ENCODE results near the gene TNRC6C. TPM values are rescaled to one million over a fixed set of nuclear protein-coding genes. Genes with fewer than 3 reads are reported as not detected.
A peak's percentile ranks its signal among the peaks of the same experiment; 100 is the strongest.
"Not testable (repeated sequence)": the region's sequence is repeated elsewhere in the genome, so short reads cannot be mapped to it uniquely, and the experiment has no call there.

TNRC6C gene
- total RNA-seq, 2 donors from 2014 or later: 64.4 to 64.5 TPM

DNA sequence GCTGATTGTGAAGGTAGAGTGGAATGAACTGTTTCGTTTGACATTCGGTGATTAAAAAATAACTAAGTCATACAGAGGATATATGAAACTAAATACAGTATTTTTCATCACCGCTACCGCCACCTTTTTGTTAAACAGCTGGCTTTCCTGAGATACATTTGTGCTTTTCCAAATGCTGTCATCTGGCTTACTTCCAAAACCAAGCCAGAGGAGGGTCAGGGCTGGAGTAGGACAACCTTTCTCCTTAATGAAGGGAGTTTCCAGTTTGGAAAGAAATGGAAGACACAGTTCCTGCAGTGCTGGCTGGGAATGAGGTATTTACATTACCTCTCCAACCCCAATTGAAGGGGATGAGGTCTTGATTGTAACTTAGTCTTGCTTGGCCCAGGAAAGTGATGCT, 3.2 kb downstream of the TNRC6C start:
- Mint-ChIP-seq H3K27me3 (no peaks in the 10 kb centered on the region), H3K4me3 (peak overlapping the region; percentile 50), H3K27ac (no peak overlapping the region), H3K4me1 (peaks cover 69% of the 10 kb centered on the region), H3K36me3 (ENCODE audit: low read depth) (peaks cover 3% of the 10 kb centered on the region)
- ATAC-seq: no peak
- H3K9me3 ChIP-seq (ENCODE audit: control insufficient read depth, low read length, poor library complexity, severe bottlenecking): no peaks in the 10 kb centered on the region
- no peak for DNase-seq

DNA sequence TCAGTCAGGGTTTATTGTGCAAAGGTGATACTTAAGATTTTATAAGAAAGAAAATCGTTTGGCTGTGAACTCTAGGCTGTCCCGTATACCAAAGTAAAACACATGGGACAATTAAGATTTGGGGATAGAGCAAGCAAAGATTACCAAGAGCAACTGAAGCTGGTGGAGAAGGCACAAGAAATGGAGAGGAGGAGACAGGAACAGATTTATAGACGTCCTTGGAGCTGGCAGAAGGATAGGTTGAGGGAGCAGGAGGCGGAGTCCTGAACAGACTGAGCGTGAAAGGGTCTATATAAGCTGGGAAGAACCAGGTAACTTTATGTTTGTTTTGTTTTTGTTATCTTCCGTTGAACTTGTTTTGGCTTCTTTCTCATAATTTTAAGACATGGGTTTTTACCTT, 3.8 kb downstream of the TNRC6C start:
- Mint-ChIP-seq H3K4me3 (peak overlapping the region; percentile 19), H3K27me3 (no peaks in the 10 kb centered on the region), H3K27ac (peak overlapping the region; percentile 14), H3K36me3 (ENCODE audit: low read depth) (peaks cover 3% of the 10 kb centered on the region), H3K4me1 (peaks cover 65% of the 10 kb centered on the region)
- H3K9me3 ChIP-seq (ENCODE audit: control insufficient read depth, low read length, poor library complexity, severe bottlenecking): no peaks in the 10 kb centered on the region
- no peak for DNase-seq
- no peak for ATAC-seq

GRCh38 chr17:77963441-77963840, 4.9 kb downstream of the TNRC6C start:
- no peaks in the 10 kb centered on the region for H3K9me3 ChIP-seq (ENCODE audit: control insufficient read depth, low read length, poor library complexity, severe bottlenecking)
- no peaks in the 10 kb centered on the region for H3K27me3 Mint-ChIP-seq
- ATAC-seq (peak; percentile 64), DNase-seq (peak in 1 of 3 donors; percentile 24)
- H3K4me3 Mint-ChIP-seq: peak overlapping the region; percentile 59
- peaks cover 62% of the 10 kb centered on the region for H3K4me1 Mint-ChIP-seq
- no peaks in the 10 kb centered on the region for H3K36me3 Mint-ChIP-seq (ENCODE audit: low read depth)
- H3K27ac Mint-ChIP-seq: no peak overlapping the region

DNA sequence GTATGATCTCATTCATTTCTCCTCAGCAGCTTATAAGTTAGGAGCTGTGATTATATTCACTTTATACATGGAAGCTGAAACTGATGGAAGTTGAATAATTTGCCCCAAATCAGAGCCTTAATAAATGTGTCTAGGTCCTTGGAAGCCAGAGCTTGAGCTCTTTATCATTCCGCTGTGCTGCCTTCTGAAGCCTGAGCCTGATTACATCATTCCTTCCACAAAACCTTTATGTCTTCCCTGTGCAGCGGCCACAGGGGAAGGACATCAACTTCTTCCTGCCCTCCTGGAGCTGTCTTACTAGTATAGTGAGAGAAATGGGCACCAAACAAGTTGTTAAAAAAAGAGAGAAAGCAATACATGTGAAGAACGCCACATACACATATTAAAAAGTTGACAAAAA, 6.8 kb downstream of the TNRC6C start:
- no peak for DNase-seq
- H3K9me3 ChIP-seq (ENCODE audit: control insufficient read depth, low read length, poor library complexity, severe bottlenecking): no peaks in the 10 kb centered on the region
- H3K27ac Mint-ChIP-seq: no peak overlapping the region
- H3K36me3 Mint-ChIP-seq (ENCODE audit: low read depth): no peaks in the 10 kb centered on the region
- peaks cover 59% of the 10 kb centered on the region for H3K4me1 Mint-ChIP-seq
- ATAC-seq: no peak
- no peaks in the 10 kb centered on the region for H3K27me3 Mint-ChIP-seq
- peak overlapping the region; percentile 12 for H3K4me3 Mint-ChIP-seq

- Mint-ChIP-seq H3K4me3 (peak overlapping the region; percentile 61), H3K27ac (no peak overlapping the region), H3K27me3 (no peaks in the 10 kb centered on the region), H3K4me1 (peaks cover 62% of the 10 kb centered on the region), H3K36me3 (ENCODE audit: low read depth) (peaks cover 2% of the 10 kb centered on the region)
- no peak for ATAC-seq
- no peaks in the 10 kb centered on the region for H3K9me3 ChIP-seq (ENCODE audit: control insufficient read depth, low read length, poor library complexity, severe bottlenecking)
- no peak for DNase-seq
Measured at GRCh38 chr17:77966476-77966875, 8.0 kb downstream of the TNRC6C start.

DNA sequence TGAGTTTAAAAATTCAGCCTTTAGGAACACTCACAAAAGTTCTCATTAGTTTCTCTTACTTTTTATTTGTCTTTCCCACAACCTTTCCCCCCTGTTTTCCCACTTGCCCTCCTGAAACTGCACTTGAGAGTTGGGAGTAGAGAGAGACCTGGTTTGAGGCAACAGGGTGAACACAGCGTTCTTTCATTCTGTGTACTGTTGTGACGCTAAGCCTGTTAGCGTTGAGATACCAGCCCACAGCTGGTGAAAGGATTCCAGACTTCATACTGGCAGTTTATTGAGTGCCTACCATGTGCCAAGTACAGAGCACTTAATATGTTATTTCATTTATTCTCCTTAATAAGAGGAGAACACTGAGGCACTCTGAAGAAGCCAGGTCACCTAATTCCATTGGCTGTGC, 10.3 kb downstream of the TNRC6C start:
- Mint-ChIP-seq H3K27me3 (no peaks in the 10 kb centered on the region), H3K36me3 (ENCODE audit: low read depth) (peaks cover 5% of the 10 kb centered on the region), H3K4me1 (peaks cover 55% of the 10 kb centered on the region), H3K27ac (no peak overlapping the region), H3K4me3 (peak overlapping the region; percentile 45)
- no peak for ATAC-seq
- no peaks in the 10 kb centered on the region for H3K9me3 ChIP-seq (ENCODE audit: control insufficient read depth, low read length, poor library complexity, severe bottlenecking)
- no peak for DNase-seq

DNA sequence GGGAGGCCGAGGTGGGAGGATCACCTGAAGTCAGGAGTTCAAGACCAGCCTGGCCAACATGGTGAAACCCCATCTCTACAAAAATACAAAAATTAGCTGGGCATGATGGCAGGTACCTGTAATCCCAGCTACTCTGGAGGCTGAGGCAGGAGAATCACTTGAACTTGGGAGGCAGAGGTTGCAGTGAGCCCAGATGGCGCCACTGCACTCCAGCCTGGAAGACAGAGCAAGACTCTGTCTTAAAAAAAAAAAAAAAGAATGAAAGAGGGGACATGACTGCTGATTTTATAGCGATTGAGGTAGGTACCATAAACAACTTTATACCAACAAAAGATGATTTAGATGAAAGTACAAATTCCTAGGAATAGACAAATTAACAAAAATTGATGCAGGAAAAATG, 13.8 kb downstream of the TNRC6C start:
- H3K27ac Mint-ChIP-seq; H3K36me3 Mint-ChIP-seq (ENCODE audit: low read depth); H3K27me3 Mint-ChIP-seq; ATAC-seq; DNase-seq; H3K9me3 ChIP-seq (ENCODE audit: control insufficient read depth, low read length, poor library complexity, severe bottlenecking); H3K4me3 Mint-ChIP-seq: not testable (repeated sequence)
- H3K4me1 Mint-ChIP-seq: peaks cover 41% of the 10 kb centered on the region

DNA sequence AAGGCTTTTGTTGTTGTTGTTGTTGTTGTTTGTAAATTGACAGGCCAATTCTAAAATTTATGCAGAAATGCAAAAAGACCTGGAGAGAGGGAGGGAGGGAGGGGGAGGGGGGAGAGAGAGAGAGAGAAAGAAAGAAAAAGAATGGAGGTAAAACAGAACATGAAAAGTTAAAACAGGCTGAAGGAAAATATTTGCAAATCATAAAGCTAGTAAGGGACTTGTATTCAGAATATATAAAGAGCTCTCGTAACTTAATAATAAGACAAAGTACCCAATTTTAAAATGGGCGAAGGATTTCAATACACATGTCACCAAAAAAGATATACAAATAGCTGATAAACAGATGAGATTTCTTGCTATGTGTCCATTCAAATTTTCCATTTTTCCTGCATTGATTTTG, 15.4 kb downstream of the TNRC6C start:
- no peak for DNase-seq
- no peaks in the 10 kb centered on the region for H3K9me3 ChIP-seq (ENCODE audit: control insufficient read depth, low read length, poor library complexity, severe bottlenecking)
- Mint-ChIP-seq H3K4me1 (peaks cover 37% of the 10 kb centered on the region), H3K27ac (no peak overlapping the region), H3K27me3 (no peaks in the 10 kb centered on the region), H3K4me3 (no peak overlapping the region), H3K36me3 (ENCODE audit: low read depth) (peaks cover 5% of the 10 kb centered on the region)
- ATAC-seq: no peak

DNA sequence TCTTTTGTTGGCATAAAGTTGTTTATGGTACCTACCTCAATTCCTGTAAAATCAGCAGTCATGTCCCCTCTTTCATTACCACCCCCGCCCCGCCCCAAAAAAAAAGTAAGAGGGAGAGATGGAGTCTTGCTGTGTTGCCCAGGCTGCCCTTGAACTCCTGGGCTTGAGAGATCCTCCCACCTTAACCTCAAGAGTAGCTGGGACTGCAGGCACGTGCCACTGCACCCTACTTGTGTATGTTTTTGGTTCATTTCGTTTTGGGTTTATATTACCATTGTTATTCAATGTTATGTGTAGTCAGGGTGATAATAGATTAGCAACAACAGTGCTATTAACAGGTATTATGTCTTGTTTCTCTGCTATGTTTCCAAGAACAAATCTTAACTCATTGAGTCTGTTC, 15.9 kb downstream of the TNRC6C start:
- Mint-ChIP-seq H3K36me3 (ENCODE audit: low read depth) (peaks cover 5% of the 10 kb centered on the region), H3K27me3 (no peaks in the 10 kb centered on the region), H3K4me3 (peak overlapping the region; percentile 36), H3K27ac (no peak overlapping the region), H3K4me1 (peaks cover 37% of the 10 kb centered on the region)
- no peaks in the 10 kb centered on the region for H3K9me3 ChIP-seq (ENCODE audit: control insufficient read depth, low read length, poor library complexity, severe bottlenecking)
- ATAC-seq: peak; percentile 36
- DNase-seq: no peak

- not testable (repeated sequence) for H3K9me3 ChIP-seq (ENCODE audit: control insufficient read depth, low read length, poor library complexity, severe bottlenecking); H3K4me3 Mint-ChIP-seq; ATAC-seq; H3K36me3 Mint-ChIP-seq (ENCODE audit: low read depth); DNase-seq; H3K27me3 Mint-ChIP-seq
- peaks cover 32% of the 10 kb centered on the region for H3K4me1 Mint-ChIP-seq
- H3K27ac Mint-ChIP-seq: peak overlapping the region; percentile 22
Measured at GRCh38 chr17:77982430-77982829, 23.9 kb downstream of the TNRC6C start.

DNA sequence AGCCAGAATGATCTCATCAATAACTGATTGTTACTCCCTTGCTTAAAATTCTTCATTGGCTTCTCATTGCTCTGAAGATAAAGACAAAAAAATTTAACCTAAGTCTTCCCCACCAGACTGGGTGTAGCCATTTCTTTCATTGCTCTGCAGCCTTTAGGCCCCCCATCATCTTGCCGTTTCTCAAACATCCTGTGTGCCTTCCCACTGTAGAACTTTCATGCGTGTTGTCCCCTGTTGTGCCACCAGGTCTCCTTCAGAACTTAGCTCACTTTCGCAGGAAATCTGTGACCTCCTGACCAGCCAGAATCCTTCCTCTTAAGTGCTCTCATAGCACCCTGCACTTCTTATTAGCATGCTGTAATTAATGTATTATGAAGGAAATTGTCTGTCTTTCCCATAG, 31.8 kb downstream of the TNRC6C start:
- ATAC-seq: no peak
- H3K4me1 Mint-ChIP-seq: peaks cover 42% of the 10 kb centered on the region
- no peaks in the 10 kb centered on the region for H3K36me3 Mint-ChIP-seq (ENCODE audit: low read depth)
- no peak overlapping the region for H3K4me3 Mint-ChIP-seq
- H3K27me3 Mint-ChIP-seq: no peaks in the 10 kb centered on the region
- peak overlapping the region; percentile 1 for H3K27ac Mint-ChIP-seq
- no peaks in the 10 kb centered on the region for H3K9me3 ChIP-seq (ENCODE audit: control insufficient read depth, low read length, poor library complexity, severe bottlenecking)
- DNase-seq: no peak

DNA sequence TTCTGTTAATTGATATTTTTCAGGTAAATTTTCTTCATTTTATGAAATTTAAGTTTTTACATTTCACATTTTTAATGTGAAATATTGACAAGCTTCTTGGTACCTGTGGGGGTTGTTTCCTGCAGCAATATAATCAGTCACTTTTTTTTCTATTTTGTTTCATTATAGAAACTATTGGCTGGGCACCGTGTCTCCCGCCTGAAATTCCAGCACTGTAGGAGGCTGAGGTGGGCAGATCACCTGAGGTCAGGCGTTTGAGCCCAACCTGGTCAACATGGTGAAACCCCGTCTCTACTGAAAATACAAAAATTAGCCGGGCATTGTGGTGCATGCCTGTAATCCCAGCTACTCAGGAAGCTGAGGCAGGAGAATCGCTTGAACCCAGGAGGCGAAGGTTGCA, 35.2 kb downstream of the TNRC6C start:
- H3K4me3 Mint-ChIP-seq; ATAC-seq; H3K36me3 Mint-ChIP-seq (ENCODE audit: low read depth); H3K27me3 Mint-ChIP-seq; H3K9me3 ChIP-seq (ENCODE audit: control insufficient read depth, low read length, poor library complexity, severe bottlenecking); DNase-seq; H3K27ac Mint-ChIP-seq: not testable (repeated sequence)
- peaks cover 49% of the 10 kb centered on the region for H3K4me1 Mint-ChIP-seq

GRCh38 chr17:77995146-77995852, 36.8 kb downstream of the TNRC6C start:
- H3K27me3 Mint-ChIP-seq: no peaks in the 10 kb centered on the region
- H3K4me1 Mint-ChIP-seq: peaks cover 48% of the 10 kb centered on the region
- H3K27ac Mint-ChIP-seq: peak overlapping the region; percentile 83
- no peaks in the 10 kb centered on the region for H3K36me3 Mint-ChIP-seq (ENCODE audit: low read depth)
- DNase-seq: no peak
- H3K9me3 ChIP-seq (ENCODE audit: control insufficient read depth, low read length, poor library complexity, severe bottlenecking): no peaks in the 10 kb centered on the region
- no peak overlapping the region for H3K4me3 Mint-ChIP-seq
- peak; percentile 58 for ATAC-seq

DNA sequence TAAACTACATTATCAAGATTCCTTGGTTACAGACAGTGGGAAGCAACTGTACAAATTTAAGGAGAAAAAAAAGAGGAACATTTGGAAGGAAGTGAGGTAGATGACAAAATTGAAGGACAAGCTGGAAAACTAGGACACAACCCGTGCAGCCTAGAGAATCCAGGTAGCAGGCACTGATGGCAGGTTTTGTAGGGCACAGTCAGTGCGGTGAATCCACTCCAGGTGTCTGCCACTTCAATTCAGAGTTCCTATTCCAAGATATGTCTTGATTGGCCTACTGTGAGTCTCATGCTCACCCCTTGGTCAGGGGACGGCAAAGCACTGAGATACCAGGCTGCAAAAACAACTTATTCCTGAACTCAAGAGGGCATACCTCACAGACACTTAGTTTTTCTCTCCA, 37.8 kb downstream of the TNRC6C start:
- no peaks in the 10 kb centered on the region for H3K9me3 ChIP-seq (ENCODE audit: control insufficient read depth, low read length, poor library complexity, severe bottlenecking)
- H3K27ac Mint-ChIP-seq: peak overlapping the region; percentile 90
- H3K4me3 Mint-ChIP-seq: no peak overlapping the region
- H3K27me3 Mint-ChIP-seq: no peaks in the 10 kb centered on the region
- DNase-seq (no peak), ATAC-seq (no peak)
- no peaks in the 10 kb centered on the region for H3K36me3 Mint-ChIP-seq (ENCODE audit: low read depth)
- H3K4me1 Mint-ChIP-seq: peaks cover 50% of the 10 kb centered on the region

All from T-helper 17 cell (primary cell).